Hepatocyte (in vitro differentiated cells): ENCODE measurements around the gene PKNOX2. TPM values are rescaled to one million over a fixed set of nuclear protein-coding genes. Genes with fewer than 3 reads are reported as not detected.
A peak's percentile ranks its signal among the peaks of the same experiment; 100 is the strongest.

Experiments
- DNase-seq: peaks from one replicate; pipeline ENCODE4 v3.0.0-alpha.2; 2016; ENCODE audit warnings: low spot score
- H2AFZ ChIP-seq: fragments of 200-600 bp; sonication (generic); 2 replicates; pipeline ENCODE4 v1.6.0; 2016; ENCODE audit warnings: antibody characterized with exemption, mild to moderate bottlenecking
- H3K27ac ChIP-seq: fragments of 200-600 bp; sonication (generic); 2 replicates; pipeline ENCODE4 v1.5.1; 2016; ENCODE audit warnings: mild to moderate bottlenecking
- H3K27me3 ChIP-seq: fragments of 200-600 bp; sonication (generic); 2 replicates; pipeline ENCODE4 v1.6.1; 2016
- H3K36me3 ChIP-seq: fragments of 200-600 bp; sonication (generic); replicated peaks from 2 replicates; pipeline ENCODE4 v1.5.1; 2016; ENCODE audit warnings: low read depth; ENCODE audit not compliant: insufficient read depth
- H3K4me1 ChIP-seq: fragments of 200-600 bp; sonication (generic); 2 replicates; pipeline ENCODE4 v1.5.1; 2016; ENCODE audit warnings: mild to moderate bottlenecking, moderate library complexity; ENCODE audit not compliant: insufficient read depth
- H3K4me2 ChIP-seq: fragments of 200-600 bp; sonication (generic); 2 replicates; pipeline ENCODE4 v1.6.0; 2016
- H3K4me3 ChIP-seq: fragments of 200-600 bp; sonication (generic); 2 replicates; pipeline ENCODE4 v1.5.1; 2016; ENCODE audit warnings: mild to moderate bottlenecking
- H3K79me2 ChIP-seq: fragments of 200-600 bp; sonication (generic); 2 replicates; pipeline ENCODE4 v1.6.0; 2017; ENCODE audit warnings: mild to moderate bottlenecking
- H3K9me2 ChIP-seq: fragments of 200-600 bp; sonication (generic); replicated peaks from 2 replicates; pipeline ENCODE4 v1.6.0; 2017; ENCODE audit warnings: mild to moderate bottlenecking; ENCODE audit not compliant: insufficient read depth
- H3K9me3 ChIP-seq: fragments of 200-600 bp; sonication (generic); 2 replicates; pipeline ENCODE4 v1.5.1; 2016; ENCODE audit warnings: low read depth, mild to moderate bottlenecking
- H4K20me1 ChIP-seq: fragments of 200-600 bp; sonication (generic); 2 replicates; pipeline ENCODE4 v1.6.0; 2016; ENCODE audit warnings: mild to moderate bottlenecking; ENCODE audit not compliant: insufficient read depth, poor library complexity, severe bottlenecking
- CTCF ChIP-seq: fragments of 200-600 bp; sonication (generic); IDR thresholded peaks from 2 replicates; pipeline ENCODE4 v1.5.1; 2016; ENCODE audit warnings: antibody characterized with exemption, mild to moderate bottlenecking; ENCODE audit not compliant: poor library complexity
- EZH2 ChIP-seq: fragments of 200-600 bp; sonication (generic); IDR thresholded peaks from 2 replicates; pipeline ENCODE4 v1.6.1; 2016; ENCODE audit warnings: antibody characterized with exemption, mild to moderate bottlenecking, borderline replicate concordance
- EZH2phosphoT487 ChIP-seq: fragments of 200-600 bp; sonication (generic); IDR thresholded peaks from one replicate; pipeline ENCODE4 v1.6.1; 2018; ENCODE audit warnings: antibody characterized with exemption, mild to moderate bottlenecking, low read depth, moderate library complexity; ENCODE audit not compliant: unreplicated experiment, severe bottlenecking
- WGBS: methylation state at CpG from one replicate; pipeline ENCODE4 v1.1.6; 2016; ENCODE audit warnings: low lambda C conversion rate; ENCODE audit errors: missing lambda C conversion rate; 5-methylcytosine and 5-hydroxymethylcytosine counted together
- polyA plus RNA-seq: library from polyadenylated mRNA; unstranded; fragments of >200 nt; fragmentation: Nextera tagmentation; extraction: Ambion mirVana; gene quantifications from 2 replicates; pipeline ENCODE4 v1.2.1, GENCODE V29; 2016
- total RNA-seq: library from RNA; depleted of rRNA; stranded (reverse); fragments of >200 nt; gene quantifications from 2 replicates; pipeline ENCODE4 v1.2.3, GENCODE V29; 2014

Gene PKNOX2
- total and polyA plus RNA-seq, 2 experiments from 2014 or later = 3.0 to 3.1 TPM

DNA sequence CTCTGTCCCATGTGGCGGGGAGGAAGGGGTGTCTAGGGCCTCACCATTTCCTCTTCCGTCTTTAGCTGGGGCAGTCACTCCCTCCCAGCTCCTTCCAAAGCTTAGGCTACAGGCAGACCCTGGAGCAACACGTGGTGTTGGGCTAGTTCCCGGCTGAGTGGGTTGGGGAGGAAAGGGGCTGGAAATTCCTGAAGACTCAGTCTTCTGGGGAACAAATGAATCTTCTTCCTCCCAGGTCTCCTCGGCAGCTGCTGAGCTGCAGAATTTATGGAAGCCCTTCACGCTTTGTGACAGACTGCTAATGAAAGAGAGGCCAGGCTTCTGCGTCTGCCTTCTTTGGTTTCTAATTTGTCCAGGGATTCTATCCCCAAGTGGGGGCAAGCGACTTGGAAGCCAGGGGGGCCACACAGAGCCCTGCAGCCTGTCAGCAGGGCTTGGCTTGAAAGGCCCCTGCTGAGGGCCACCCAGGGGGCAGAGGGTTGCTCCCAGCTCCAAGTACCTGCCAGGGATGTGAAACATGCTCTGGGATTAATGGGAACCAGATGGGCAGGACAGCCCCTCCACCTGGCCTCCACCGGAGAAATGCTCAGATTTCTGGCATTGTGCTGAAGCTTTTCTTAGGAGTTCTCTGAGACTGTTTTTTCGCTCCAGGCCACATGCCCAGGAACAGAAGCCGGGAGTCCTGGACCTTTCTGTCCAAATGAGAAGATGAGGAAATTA lies 123.1 kb downstream of the PKNOX2 start:
- Histone ChIP-seq H3K4me1 (peaks cover 24% of the 10 kb centered on the region), H3K79me2 (no peaks in the 10 kb centered on the region), H3K9me3 (no peaks in the 10 kb centered on the region), H3K4me2 (no peak overlapping the region), H2AFZ (no peak overlapping the region), H3K4me3 (no peak overlapping the region), H3K36me3 (no peaks in the 10 kb centered on the region), H3K27me3 (no peaks in the 10 kb centered on the region), H3K27ac (peak overlapping the region; percentile 52), H4K20me1 (no peaks in the 10 kb centered on the region), H3K9me2 (no peaks in the 10 kb centered on the region)
- WGBS = 46% methylated on average over 11 of the region's 11 CpGs
- TF ChIP-seq EZH2phosphoT487 (no peak), CTCF (no peak), EZH2 (no peak)
- DNase-seq = peak; percentile 21

- Histone ChIP-seq H3K27ac (no peak overlapping the region), H3K4me1 (peaks cover 24% of the 10 kb centered on the region), H4K20me1 (no peaks in the 10 kb centered on the region), H3K4me2 (no peak overlapping the region), H3K79me2 (no peaks in the 10 kb centered on the region), H2AFZ (no peak overlapping the region), H3K9me3 (no peaks in the 10 kb centered on the region), H3K9me2 (no peaks in the 10 kb centered on the region), H3K36me3 (no peaks in the 10 kb centered on the region), H3K27me3 (no peaks in the 10 kb centered on the region), H3K4me3 (no peak overlapping the region)
- no peak for DNase-seq
- TF ChIP-seq CTCF (no peak), EZH2 (no peak), EZH2phosphoT487 (no peak)
- WGBS = 46% methylated on average over 9 of the region's 9 CpGs
Observed at GRCh38 chr11:125289419-125290098, 125.0 kb downstream of the PKNOX2 start.

DNA sequence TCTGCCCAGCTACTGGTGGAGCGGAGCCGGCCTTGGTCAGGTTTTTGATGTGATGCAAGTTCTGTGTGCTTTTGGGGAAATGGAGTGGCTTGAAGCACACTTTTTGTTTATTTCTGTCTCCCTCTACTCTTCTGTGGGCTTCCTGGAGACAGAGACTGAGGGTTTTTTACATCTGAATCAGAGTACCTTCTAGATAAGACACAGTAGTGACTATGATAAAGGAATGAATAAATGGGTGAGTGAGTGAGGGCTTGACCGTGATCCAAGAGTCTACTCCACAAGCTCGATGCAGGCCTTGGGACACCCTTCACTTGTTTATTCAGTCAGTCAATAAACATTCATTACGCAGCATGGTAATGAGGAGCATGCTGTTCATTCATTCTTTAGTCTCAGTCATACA lies 125.7 kb downstream of the PKNOX2 start:
- Histone ChIP-seq H3K4me1 (peaks cover 24% of the 10 kb centered on the region), H3K27me3 (no peaks in the 10 kb centered on the region), H2AFZ (no peak overlapping the region), H3K79me2 (no peaks in the 10 kb centered on the region), H3K36me3 (no peaks in the 10 kb centered on the region), H3K9me2 (no peaks in the 10 kb centered on the region), H4K20me1 (no peaks in the 10 kb centered on the region), H3K9me3 (no peaks in the 10 kb centered on the region), H3K27ac (no peak overlapping the region), H3K4me3 (no peak overlapping the region), H3K4me2 (no peak overlapping the region)
- 86% methylated on average over 5 of the region's 5 CpGs for WGBS
- DNase-seq = no peak
- TF ChIP-seq EZH2phosphoT487 = no peak
- TF ChIP-seq CTCF = no peak
- no peak for TF ChIP-seq EZH2
